SH-SY5Y (cell line): ENCODE measurements around the gene AKAIN1.

Source experiments
- GATA2 ChIP-seq: IDR thresholded peaks from 2 replicates; pipeline ENCODE4 v1.6.1; 2011; ENCODE audit warnings: mild to moderate bottlenecking, low read depth, low read length
- GATA3 ChIP-seq: IDR thresholded peaks from 2 replicates; pipeline ENCODE4 v1.6.1; 2011; ENCODE audit warnings: low read depth, mild to moderate bottlenecking, low read length, moderate library complexity

- TF ChIP-seq GATA3 (no peak), GATA2 (no peak)
These were observed 23.8 kb downstream of the AKAIN1 start for GRCh38 chr18:5173236-5173635.
